GM10847 (cell line): Measurements from ENCODE around the gene BAG5.

Source experiments
- POLR2A ChIP-seq: IDR thresholded peaks from 2 replicates; pipeline ENCODE4 v1.6.1; 2011; ENCODE audit not compliant: insufficient read length; ENCODE audit errors: extremely low read depth

Gene BAG5

GRCh38 chr14:103535081-103535890, 27.2 kb downstream of the BAG5 start:
- TF ChIP-seq POLR2A: no peak

DNA sequence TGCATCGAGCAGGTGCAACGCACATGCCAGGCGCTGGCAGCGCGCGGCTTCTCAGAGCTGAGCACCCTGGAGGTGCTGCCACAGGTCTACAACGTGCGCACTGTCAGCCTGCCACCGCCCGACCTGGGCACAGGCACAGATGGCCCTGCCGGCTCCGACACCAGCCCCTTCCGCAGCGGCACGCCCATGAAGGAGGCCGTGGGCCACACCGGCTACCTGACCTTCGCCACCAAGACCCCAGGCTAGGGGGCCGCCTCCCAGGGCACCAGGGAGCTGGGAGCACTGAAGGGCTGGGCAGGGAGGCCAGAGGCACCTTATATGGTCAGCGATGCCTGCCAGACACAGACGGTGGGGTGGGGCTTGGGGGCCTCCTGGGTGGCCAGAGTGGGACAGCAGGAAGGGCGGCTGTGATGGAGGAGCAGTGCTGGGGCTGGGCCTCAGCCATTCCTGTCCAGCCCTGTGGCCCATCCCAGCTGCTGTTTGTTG, 27.8 kb downstream of the BAG5 start:
- TF ChIP-seq POLR2A: no peak

DNA sequence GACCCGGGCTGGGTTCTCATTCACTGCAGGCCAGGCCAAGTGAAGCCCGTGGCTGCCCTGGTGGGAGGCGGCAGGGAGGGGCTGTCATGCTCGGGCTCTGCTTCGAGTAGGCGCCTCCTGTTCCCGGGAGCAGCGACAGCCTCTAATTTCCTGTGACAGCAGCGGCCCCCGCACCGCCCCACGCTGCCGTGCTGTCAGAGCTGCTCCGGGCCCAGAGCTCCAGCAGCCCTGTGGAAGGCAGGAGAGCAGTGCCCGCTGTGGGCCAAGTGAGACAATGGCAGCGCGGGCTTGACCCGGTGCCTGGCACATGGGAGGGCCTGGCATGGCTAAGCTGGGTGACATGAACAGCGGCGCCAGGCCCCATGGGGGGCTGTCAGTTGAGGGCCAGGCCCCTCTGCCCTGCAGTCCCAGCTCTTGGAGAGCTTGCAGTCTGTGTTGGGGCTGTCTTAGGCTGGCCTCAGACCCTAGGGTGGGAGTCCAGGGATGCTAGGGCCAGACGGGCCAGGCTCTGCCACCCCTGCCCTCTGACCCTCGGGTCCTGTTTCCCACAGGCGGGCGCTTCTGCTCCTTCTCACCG, 28.4 kb downstream of the BAG5 start:
- TF ChIP-seq POLR2A: no peak

- no peak for TF ChIP-seq POLR2A
Observed at GRCh38 chr14:103533137-103533998, 29.1 kb downstream of the BAG5 start.

DNA sequence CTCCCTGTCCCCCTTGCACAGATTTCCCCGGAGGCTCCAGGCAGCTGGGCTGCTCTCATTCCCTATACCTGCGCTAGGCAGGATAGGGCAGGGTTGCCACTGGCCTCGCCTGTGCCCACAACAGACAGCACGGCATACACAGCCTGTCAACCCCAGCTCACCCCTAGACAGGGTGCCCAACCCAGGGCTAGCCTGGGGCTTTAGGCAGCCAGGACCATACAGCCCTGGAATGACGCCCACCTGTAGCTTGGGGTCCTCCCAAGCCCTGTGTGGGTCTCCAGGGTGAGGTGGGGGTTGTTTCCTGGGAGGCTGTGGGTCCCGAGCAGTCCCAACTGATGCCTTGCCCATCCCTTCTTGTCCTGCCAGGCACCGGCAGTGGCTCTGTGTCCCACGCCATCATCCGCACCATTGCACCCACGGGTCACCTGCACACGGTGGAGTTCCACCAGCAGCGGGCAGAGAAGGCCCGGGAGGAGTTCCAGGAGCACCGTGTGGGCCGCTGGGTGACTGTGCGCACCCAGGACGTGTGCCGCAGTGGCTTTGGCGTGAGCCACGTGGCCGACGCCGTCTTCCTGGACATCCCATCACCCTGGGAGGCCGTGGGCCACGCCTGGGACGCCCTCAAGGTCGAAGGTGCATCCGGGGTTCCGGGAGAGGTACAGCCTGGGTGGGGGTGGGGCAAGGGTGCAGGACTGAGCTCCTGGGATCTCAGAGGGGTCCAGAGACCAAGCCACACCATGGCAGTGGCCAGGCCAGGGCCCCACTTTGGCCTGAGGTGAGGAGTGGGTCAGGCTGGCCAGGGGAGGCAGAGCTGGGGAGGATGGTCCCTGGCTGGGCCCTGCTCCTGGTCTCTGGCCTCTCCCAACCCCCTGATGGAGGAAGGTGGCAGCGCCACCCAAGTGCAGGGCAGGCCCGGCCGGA, 30.0 kb downstream of the BAG5 start:
- no peak for TF ChIP-seq POLR2A

DNA sequence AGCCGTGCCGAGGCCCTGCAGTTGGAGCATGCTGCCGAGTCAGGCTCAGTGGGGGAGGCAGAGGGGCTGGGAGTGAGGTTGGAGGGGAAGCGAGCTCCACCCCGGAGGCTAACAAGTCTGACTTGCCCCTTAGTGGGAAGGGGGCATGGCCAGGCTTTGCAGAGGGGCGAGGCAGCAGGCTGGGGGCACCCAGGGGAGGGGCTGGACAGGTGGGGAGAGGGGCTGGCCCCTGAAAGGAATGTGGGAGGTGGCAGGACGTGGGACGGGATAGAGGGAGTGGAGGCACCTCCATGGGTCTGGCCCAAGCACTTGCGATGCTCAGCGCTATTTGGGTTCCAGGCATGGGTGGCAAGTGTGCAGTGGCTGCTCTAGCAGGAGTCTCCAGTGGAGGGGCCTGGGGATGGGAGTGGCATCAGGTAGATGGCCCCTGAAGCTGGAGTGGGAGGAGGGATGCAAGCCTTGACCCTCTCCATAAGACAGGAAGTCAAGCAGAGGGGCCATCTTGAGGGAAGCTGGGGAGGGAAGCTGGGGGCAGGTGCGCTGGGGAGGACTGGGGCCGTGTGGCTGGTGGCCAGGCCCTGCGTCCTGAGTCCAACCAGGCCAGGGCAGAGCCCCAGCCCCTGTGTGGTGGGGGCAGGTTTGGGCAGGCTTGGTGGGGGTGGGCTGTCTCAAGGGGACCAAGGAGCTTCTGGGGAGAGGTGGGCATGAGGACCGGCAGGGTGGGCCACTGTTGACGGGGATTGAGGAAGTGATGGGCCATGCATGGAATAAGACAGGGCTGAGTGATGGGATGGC, 30.8 kb downstream of the BAG5 start:
- TF ChIP-seq POLR2A: no peak

DNA sequence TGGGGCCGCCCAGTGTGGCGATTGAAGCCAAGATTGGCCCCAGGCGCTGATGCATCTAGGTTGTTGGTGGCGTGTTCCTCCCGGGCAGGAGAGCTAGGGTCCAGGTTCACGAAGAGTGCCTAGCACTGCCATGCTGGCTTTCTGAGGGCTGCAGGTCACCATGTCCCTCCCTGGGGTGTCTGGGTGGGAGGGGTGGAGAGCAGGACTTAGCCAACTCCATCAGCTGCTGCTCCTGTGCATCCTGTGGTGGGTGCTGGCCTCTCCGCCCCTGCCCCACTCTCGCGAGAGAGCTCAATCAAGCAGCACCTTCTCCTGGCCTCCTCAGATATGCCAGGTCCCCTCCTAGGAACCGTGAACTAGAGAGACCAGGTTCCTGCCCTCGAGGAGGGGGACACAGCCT, 31.6 kb downstream of the BAG5 start:
- TF ChIP-seq POLR2A: no peak

GRCh38 chr14:103530390-103530789, 32.1 kb downstream of the BAG5 start:
- no peak for TF ChIP-seq POLR2A

GRCh38 chr14:103529383-103530365, 32.8 kb downstream of the BAG5 start:
- no peak for TF ChIP-seq POLR2A

DNA sequence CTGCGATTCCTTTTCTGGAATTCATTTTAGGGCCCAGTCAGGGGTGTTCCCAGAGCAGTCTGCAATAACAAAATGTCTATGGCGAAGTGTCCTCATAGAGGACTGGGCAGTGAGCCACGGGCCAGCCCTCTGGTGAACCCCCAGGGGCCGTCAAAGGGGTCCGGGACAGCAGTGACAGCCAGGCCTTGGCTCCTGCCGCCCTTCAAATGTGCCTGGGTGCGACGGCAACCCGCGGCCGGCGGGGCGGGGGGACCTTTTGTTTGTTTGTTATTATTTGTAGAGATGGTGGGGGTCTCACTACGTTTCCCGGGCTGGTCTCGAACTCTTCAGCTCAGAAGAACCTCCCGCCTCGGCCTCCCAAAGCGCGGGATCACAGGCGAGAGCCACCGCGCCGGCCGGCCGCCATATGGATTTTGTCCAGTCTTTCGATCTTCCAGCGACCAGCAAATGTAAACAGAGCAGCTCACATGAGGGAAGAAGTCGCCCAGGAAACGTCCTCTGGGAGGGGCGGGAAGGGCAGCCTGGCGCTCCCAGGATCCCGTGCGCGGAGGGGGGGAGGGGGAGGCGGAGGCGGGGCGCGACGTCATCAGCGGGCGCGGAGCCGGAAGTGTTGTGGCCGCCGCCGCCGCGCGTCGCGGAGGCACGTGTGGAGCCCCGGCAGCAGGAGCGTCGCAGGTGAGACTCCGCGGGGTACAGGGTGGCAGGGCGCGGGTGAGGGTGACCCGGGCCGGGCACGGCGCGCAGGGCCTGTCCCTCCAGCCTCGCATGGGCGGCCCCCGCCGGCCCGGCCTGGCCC, 33.7 kb downstream of the BAG5 start, which contains the start of gene TRMT61A:
TRMT61A (plus strand) TSS at position 610 of the 796 bp plus-strand sequence. CDS start 783 bp downstream, outside the sequence.
- TF ChIP-seq POLR2A: peak; percentile 62

GRCh38 chr14:103528146-103528586, 34.3 kb downstream of the BAG5 start:
- no peak for TF ChIP-seq POLR2A
